ENCODE data around the gene NAV3.

The NAV3 gene

GRCh38 chr12:78040111-78040510 lies 209.4 kb downstream of the NAV3 start:
- no peak for TF ChIP-seq EZH2phosphoT487 (IDR thresholded peaks at IDR 0.05; ENCODE audit: borderline replicate concordance)
- TF ChIP-seq CTCF (conservative IDR thresholded peaks at IDR 0.05; ENCODE audit: low read length): no peak
- Histone ChIP-seq H3K4me1 (ENCODE audit: insufficient read depth, low read length, poor library complexity, severe bottlenecking) (no peaks in the 10 kb centered on the region), H3K36me3 (ENCODE audit: insufficient read depth, low read length) (no peaks in the 10 kb centered on the region), H3K9ac (ENCODE audit: low read depth, low read length, poor library complexity, severe bottlenecking) (no peak overlapping the region), H3K79me2 (ENCODE audit: insufficient read depth, low read length) (no peaks in the 10 kb centered on the region), H4K20me1 (ENCODE audit: insufficient read depth, low read length, poor library complexity, severe bottlenecking) (no peaks in the 10 kb centered on the region), H3K9me3 (ENCODE audit: insufficient read depth, low read depth, low read length) (no peaks in the 10 kb centered on the region), H3K4me2 (ENCODE audit: low read depth, low read length, poor library complexity, severe bottlenecking) (no peak overlapping the region), H2AFZ (ENCODE audit: low read length) (no peak overlapping the region), H3K9me2 (replicated peaks; ENCODE audit: low read depth, low read length) (no peaks in the 10 kb centered on the region), H3F3A (ENCODE audit: low read depth) (no peaks in the 10 kb centered on the region), H3K27me3 (ENCODE audit: insufficient read depth, low read length, poor library complexity, severe bottlenecking) (no peaks in the 10 kb centered on the region), H3K4me3 (ENCODE audit: low read length, poor library complexity, severe bottlenecking) (no peak overlapping the region)

GRCh38 chr12:78050790-78051189 lies 220.1 kb downstream of the NAV3 start:
- Histone ChIP-seq H3K4me3 (ENCODE audit: low read length, poor library complexity, severe bottlenecking) (no peak overlapping the region), H3K9ac (ENCODE audit: low read depth, low read length, poor library complexity, severe bottlenecking) (no peak overlapping the region), H3K36me3 (ENCODE audit: insufficient read depth, low read length) (no peaks in the 10 kb centered on the region), H2AFZ (ENCODE audit: low read length) (no peak overlapping the region), H3K79me2 (ENCODE audit: insufficient read depth, low read length) (no peaks in the 10 kb centered on the region), H3K27me3 (ENCODE audit: insufficient read depth, low read length, poor library complexity, severe bottlenecking) (no peaks in the 10 kb centered on the region), H3K9me2 (replicated peaks; ENCODE audit: low read depth, low read length) (no peaks in the 10 kb centered on the region), H3K4me2 (ENCODE audit: low read depth, low read length, poor library complexity, severe bottlenecking) (no peak overlapping the region), H4K20me1 (ENCODE audit: insufficient read depth, low read length, poor library complexity, severe bottlenecking) (no peaks in the 10 kb centered on the region), H3K9me3 (ENCODE audit: insufficient read depth, low read depth, low read length) (no peaks in the 10 kb centered on the region), H3F3A (ENCODE audit: low read depth) (no peaks in the 10 kb centered on the region), H3K4me1 (ENCODE audit: insufficient read depth, low read length, poor library complexity, severe bottlenecking) (no peaks in the 10 kb centered on the region)
- no peak for TF ChIP-seq CTCF (conservative IDR thresholded peaks at IDR 0.05; ENCODE audit: low read length)

- Histone ChIP-seq H4K20me1 (ENCODE audit: insufficient read depth, low read length, poor library complexity, severe bottlenecking) (no peaks in the 10 kb centered on the region), H2AFZ (ENCODE audit: low read length) (no peak overlapping the region), H3K4me1 (ENCODE audit: insufficient read depth, low read length, poor library complexity, severe bottlenecking) (no peaks in the 10 kb centered on the region), H3K9me3 (ENCODE audit: insufficient read depth, low read depth, low read length) (no peaks in the 10 kb centered on the region), H3K4me3 (ENCODE audit: low read length, poor library complexity, severe bottlenecking) (no peak overlapping the region), H3K9ac (ENCODE audit: low read depth, low read length, poor library complexity, severe bottlenecking) (no peak overlapping the region), H3K79me2 (ENCODE audit: insufficient read depth, low read length) (no peaks in the 10 kb centered on the region), H3K27me3 (ENCODE audit: insufficient read depth, low read length, poor library complexity, severe bottlenecking) (no peaks in the 10 kb centered on the region), H3K4me2 (ENCODE audit: low read depth, low read length, poor library complexity, severe bottlenecking) (no peak overlapping the region), H3K36me3 (ENCODE audit: insufficient read depth, low read length) (no peaks in the 10 kb centered on the region), H3F3A (ENCODE audit: low read depth) (no peaks in the 10 kb centered on the region), H3K9me2 (replicated peaks; ENCODE audit: low read depth, low read length) (no peaks in the 10 kb centered on the region)
- TF ChIP-seq CTCF (conservative IDR thresholded peaks at IDR 0.05; ENCODE audit: low read length) (no peak), EZH2phosphoT487 (IDR thresholded peaks at IDR 0.05; ENCODE audit: borderline replicate concordance) (no peak)
Measured at GRCh38 chr12:78055545-78055944, 224.9 kb downstream of the NAV3 start.
